AG04449 (cell line): Measurements from ENCODE around the gene GPR137.

Experiments used
- CTCF ChIA-PET: fragments of 350-600 bp; formaldehyde crosslinking; extraction: SDS; loops from one replicate; lab custom pipeline; 2021; ENCODE audit warnings: antibody characterized with exemption; lab: Yijun Ruan, JAX
- POLR2A ChIA-PET: fragments of 400-600, 350-600 bp; formaldehyde crosslinking; extraction: SDS; loops from one replicate; lab custom pipeline; 2020; ENCODE audit warnings: antibody characterized with exemption, inconsistent platforms; lab: Yijun Ruan, JAX
- DNase-seq: peaks from one replicate; pipeline ENCODE4 v3.0.0-alpha.2; 2010; ENCODE audit warnings: low read depth, low spot score
- H3K4me3 ChIP-seq: 2 replicates; pipeline ENCODE4 v1.5.1; 2011; ENCODE audit warnings: low read depth, mild to moderate bottlenecking, control low read depth, low read length
- CTCF ChIP-seq: IDR thresholded peaks from one replicate; pipeline ENCODE4 v1.5.1; 2011; ENCODE audit warnings: mild to moderate bottlenecking, moderate library complexity, low read length, control low read depth, inconsistent platforms; ENCODE audit not compliant: insufficient read depth; ENCODE audit errors: missing control alignments

Gene GPR137

DNA sequence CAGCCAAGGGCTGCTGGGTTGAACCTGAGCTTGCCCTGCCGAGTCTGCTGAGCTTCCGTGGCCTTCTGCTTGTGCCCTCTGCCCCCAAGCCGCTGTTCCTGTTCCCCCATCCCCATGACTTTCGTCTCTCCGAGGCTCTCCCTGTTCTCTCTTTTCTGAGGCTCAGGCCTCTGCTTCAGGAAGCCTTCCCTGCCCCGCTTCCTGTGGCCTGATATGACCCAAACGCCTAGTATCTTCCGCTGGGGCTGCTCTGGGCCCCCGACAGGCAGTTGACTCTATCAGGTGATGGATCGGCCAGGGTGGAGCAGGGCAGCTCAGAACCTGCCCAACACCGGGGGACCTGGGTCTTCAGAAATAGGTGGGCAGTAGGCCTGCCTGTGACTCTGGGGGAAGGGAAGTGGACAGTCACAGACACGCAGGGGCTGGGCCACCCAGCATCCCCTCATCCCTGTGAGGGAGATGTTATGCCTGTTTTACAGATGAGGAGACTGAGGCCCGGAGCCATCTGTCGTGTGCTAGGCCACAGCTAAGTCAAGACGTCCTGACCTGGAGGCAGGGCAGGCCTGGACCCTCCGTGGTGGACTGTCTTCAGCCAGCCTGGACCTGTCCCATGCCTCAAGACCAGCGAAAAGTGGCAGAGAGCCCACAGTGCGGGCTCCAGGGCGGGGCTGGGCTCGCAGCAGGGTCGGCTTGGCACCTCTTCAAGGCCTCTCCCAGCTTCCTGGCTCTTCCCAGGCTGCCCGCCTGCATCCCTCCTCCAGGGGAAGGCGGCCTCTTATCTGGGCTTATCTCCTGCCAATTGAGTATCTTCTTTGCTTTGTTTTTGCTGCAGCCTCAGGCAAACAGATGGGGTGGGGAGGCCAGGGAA, 17.4 kb upstream of the GPR137 start:
- no peak for TF ChIP-seq CTCF
- ChIA-PET POLR2A (interaction anchor here (0.6 to 5.5 kb wide), 7 partner anchors 10 to 90 kb away, joined by 3 to 61 read pairs (median 6); partner anchors contain the start of genes BAD, FERMT3, PLCB3 and PPP1R14B), CTCF (interaction anchor here (0.7 to 15.2 kb wide), 7 partner anchors 10 to 87 kb away, joined by 3 to 224 read pairs (median 6); partner anchors contain the start of genes CATSPERZ, PLCB3 and PPP1R14B)
- no peak for DNase-seq
- peak overlapping the region; percentile 64 for H3K4me3 ChIP-seq

DNA sequence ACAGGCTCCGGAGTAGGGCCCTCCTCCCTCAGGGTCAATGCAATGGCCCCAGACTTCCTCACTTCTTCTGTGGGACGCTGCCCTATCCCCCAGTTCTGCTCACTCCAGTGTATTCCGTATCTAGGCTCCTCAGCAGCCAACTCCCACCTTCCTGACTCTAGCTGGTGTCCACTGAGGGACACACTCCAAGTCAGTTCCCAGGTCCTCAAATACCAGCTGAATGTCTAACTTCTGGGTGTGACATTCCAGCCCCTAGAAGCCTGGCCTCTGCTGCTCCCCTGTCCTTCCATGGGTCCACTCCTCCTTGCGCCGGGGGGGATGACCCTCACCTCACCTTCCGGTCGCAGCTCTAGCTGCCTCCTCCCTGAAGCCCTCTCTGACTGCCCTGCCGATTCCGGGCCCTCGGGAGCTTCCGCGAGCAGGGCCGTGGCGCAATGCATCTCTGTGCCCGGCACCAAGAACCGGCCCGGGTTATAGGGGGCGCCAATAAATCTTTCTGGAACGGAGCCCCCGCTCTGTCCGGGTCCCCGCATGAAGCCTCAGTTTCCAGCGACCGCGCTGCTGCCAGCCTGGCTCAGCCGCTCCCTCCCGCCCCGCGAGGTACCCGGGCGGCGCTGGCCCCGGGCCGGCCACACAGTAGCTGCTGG, 16.6 kb upstream of the GPR137 start:
- no peak for TF ChIP-seq CTCF
- ChIA-PET CTCF (interaction anchor here (0.8 to 15.2 kb wide), 7 partner anchors 12 to 65 kb away, joined by 3 to 224 read pairs (median 8); partner anchors contain the start of genes BAD, CATSPERZ, GPR137 and PLCB3), POLR2A (interaction anchor here (0.7 to 5.5 kb wide), 6 partner anchors 11 to 62 kb away, joined by 3 to 61 read pairs (median 9); partner anchors contain the start of genes BAD, FERMT3, PLCB3 and PPP1R14B)
- peak overlapping the region; percentile 64 for H3K4me3 ChIP-seq
- DNase-seq, result no peak

- no peak for TF ChIP-seq CTCF
- ChIA-PET POLR2A (interaction anchor here (0.6 to 5.5 kb wide), 14 partner anchors 12 to 85 kb away, joined by 3 to 61 read pairs (median 7); partner anchors contain the start of genes BAD, FERMT3, FKBP2 and GPR137), CTCF (interaction anchor here (0.8 to 15.2 kb wide), 11 partner anchors 14 to 269 kb away, joined by 3 to 224 read pairs (median 4); partner anchors contain the start of genes BAD, CATSPERZ, GPR137 and PLCB3)
- H3K4me3 ChIP-seq, result peak overlapping the region; percentile 69
- peak; percentile 99 for DNase-seq
These were observed 16.0 kb upstream of the GPR137 start for GRCh38 chr11:64269540-64270220.

- no peak for DNase-seq
- no peak for TF ChIP-seq CTCF
- ChIA-PET POLR2A (interaction anchor here (1.1 kb wide), 1 partner anchor 30 kb away, joined by 3 read pairs; no protein-coding TSS in a partner anchor), CTCF (interaction anchor here (1.3 to 5.0 kb wide), 4 partner anchors 8 to 80 kb away, joined by 4 to 20 read pairs (median 8); partner anchors contain the start of gene PLCB3)
- H3K4me3 ChIP-seq, result no peak overlapping the region
These were observed 10.4 kb upstream of the GPR137 start for GRCh38 chr11:64275031-64275800.

DNA sequence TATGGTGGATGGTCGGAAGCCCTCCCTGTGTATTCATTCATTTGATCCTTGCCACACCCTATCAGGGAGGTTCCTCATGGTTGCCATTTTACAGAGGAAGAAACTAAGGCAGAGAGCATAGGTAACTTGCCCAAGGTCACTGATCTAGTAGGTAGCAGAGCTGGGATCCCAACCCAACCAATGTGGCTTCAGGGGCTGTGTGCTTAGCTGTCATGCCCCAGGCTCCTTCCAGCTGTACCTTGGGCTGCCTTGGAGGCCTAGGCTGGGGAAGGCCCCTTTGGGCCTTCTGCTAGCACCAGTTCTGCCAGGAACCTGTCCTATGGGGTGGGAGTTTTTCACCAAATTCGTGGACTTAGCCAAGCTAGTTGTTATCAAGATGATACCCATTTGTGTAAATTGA, 9.8 kb upstream of the GPR137 start:
- TF ChIP-seq CTCF, result no peak
- H3K4me3 ChIP-seq, result no peak overlapping the region
- ChIA-PET POLR2A (interaction anchor here (1.1 kb wide), 1 partner anchor 31 kb away, joined by 3 read pairs; no protein-coding TSS in a partner anchor), CTCF (interaction anchor here (1.3 to 5.0 kb wide), 3 partner anchors 25 to 79 kb away, joined by 4 to 20 read pairs (median 7); partner anchors contain the start of gene PLCB3)
- DNase-seq, result no peak
